Activated naive CD4-positive, alpha-beta T cell treated with anti-CD3 and anti-CD28 coated beads, Interleukin-2, amount 50 U/mL, for 72 hours (primary cell): Measurements from ENCODE around the gene FCGBP. TPM values are rescaled to one million over a fixed set of nuclear protein-coding genes. Genes with fewer than 3 reads are reported as not detected.
"Not testable (repeated sequence)": the region's sequence is repeated elsewhere in the genome, so short reads cannot be mapped to it uniquely, and the experiment has no call there.

Experiments used
- ATAC-seq, 2 donors: fragments of 150-1000 bp; cut with Tn5 transposase; 2 replicates each; pipeline ENCODE4 v1.10.0; 2021; ENCODE audit warnings: mild to moderate bottlenecking in 2 of 2, moderate library complexity in 2 of 2
- DNase-seq, 2 donors: peaks; one replicate each; pipeline ENCODE4 v3.0.0; 2021 to 2022; ENCODE audit warnings: low spot score in 2 of 2
- H3K27ac Mint-ChIP-seq, 2 donors: one replicate each; pipeline ENCODE4 v1.8.0; 2022; ENCODE audit warnings: mild to moderate bottlenecking in 2 of 2, mixed read lengths in 2 of 2
- H3K36me3 Mint-ChIP-seq, 2 donors: one replicate each; pipeline ENCODE4 v1.8.0; 2022; ENCODE audit warnings: mixed read lengths in 2 of 2
- H3K9me3 Mint-ChIP-seq, 2 donors: one replicate each; pipeline ENCODE4 v1.8.0; 2022; ENCODE audit warnings: mixed read lengths in 2 of 2
- total RNA-seq, 2 donors: library from RNA; stranded (reverse); gene quantifications; one replicate each; pipeline ENCODE4 v1.2.3, GENCODE V29; 2022

The FCGBP gene
- total RNA-seq, 2 donors from 2014 or later = 4.6 to 8.2 TPM

DNA sequence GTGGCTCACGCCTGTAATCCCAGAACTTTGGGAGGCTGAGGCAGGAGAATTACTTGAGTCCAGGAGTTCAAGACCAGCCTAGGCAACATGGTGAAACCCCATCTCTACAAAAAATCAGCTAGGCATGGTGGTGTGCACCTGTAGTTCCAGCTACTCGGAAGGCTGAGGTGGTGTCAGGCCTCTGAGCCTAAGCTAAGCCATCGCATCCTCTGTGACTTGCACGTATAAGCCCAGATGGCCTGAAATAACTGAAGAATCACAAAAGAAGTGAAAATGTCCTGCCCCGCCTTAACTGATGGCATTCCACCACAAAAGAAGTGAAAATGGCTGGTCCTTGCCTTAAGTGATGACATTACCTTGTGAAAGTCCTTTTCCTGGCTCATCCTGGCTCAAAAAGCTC is 23.5 kb upstream of the FCGBP start:
- not testable (repeated sequence) for H3K36me3 Mint-ChIP-seq
- H3K27ac Mint-ChIP-seq = peak overlapping the region; percentile 80 to 88
- DNase-seq = peak in 1 of 2 donors; percentile 41

DNA sequence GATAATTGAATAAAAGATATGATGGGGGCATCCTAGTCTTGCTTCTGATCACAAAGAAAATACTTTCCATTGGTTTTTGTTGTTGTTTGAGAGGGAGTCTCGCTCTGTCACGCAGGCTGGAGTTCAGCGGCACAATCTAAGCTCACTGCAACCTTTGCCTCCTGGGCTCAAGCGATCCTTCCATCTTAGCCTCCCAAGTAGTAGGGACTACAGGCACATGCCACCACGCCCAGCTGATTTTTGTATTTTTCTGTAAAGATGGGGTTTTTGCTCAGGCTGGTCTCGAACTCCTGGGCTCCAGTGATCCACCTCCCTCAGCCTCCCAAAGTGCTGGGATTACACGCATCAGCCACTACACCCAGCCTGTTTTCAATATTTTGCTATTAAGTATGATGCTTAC is 19.5 kb upstream of the FCGBP start:
- Mint-ChIP-seq H3K36me3 (peaks cover 0 to 32% of the 10 kb centered on the region in 2 donors), H3K9me3 (peaks cover 0 to 21% of the 10 kb centered on the region in 2 donors), H3K27ac (peak overlapping the region; percentile 57 to 82)
- ATAC-seq = peak in 1 of 2 donors; percentile 32
- DNase-seq = peak in 1 of 2 donors; percentile 26

More for the DNA sequence above, 23.5 kb upstream of the FCGBP start:
- ATAC-seq, H3K9me3 Mint-ChIP-seq: not testable (repeated sequence)

DNA sequence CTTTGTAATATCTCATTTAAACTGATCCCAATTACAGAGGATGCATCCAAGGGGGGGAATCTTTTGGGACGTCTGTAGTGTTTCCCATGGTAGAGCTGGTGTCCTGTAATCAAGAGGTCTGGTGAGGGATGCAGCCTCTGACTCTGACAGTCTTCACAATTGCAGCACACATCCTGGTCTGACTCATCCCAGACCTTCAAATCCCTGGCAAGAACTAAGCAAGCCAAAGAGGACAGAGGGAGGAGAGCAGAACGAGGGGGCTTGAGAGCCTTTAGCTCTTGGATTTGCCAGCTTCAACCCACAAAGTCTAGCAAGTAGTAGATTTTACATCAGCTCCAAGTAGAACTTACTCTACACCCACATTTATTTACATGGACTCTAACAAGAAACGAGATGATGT is 17.3 kb upstream of the FCGBP start:
- peak; percentile 30 to 61 for ATAC-seq
- Mint-ChIP-seq H3K9me3 (peaks cover 0 to 26% of the 10 kb centered on the region in 2 donors), H3K36me3 (peaks cover 0 to 49% of the 10 kb centered on the region in 2 donors), H3K27ac (peak overlapping the region; percentile 81 to 82)
- peak in 1 of 2 donors; percentile 43 for DNase-seq

DNA sequence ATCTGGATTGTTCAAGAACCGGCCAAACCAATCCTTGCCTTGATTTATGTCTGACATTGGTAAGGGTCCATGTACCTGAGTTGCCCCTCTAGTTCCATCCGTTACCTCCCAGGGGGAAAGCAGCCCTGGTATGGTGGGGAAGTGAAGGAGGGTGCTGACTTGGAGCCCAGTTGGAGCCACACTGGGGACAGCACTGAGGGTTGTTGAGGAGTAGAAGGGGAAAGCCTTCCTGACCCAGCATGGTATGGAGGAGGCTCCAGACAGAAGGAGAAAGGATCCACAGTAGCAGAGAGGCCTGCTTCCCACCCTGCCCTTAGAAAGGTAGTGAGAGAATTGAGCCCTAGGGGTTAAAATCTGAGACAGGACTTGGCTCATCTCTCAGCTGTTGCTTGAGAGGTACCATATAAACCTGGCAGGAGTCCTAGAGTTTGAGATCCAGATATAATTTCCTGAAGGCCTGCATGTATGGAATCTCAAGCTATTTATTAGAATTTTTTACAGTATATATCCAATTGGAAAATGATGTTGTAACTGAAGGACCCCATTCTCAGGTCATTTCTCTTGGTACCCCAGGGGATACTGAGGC is 16.7 kb upstream of the FCGBP start:
- peaks cover 0 to 26% of the 10 kb centered on the region in 2 donors for H3K9me3 Mint-ChIP-seq
- DNase-seq = no peak

DNA sequence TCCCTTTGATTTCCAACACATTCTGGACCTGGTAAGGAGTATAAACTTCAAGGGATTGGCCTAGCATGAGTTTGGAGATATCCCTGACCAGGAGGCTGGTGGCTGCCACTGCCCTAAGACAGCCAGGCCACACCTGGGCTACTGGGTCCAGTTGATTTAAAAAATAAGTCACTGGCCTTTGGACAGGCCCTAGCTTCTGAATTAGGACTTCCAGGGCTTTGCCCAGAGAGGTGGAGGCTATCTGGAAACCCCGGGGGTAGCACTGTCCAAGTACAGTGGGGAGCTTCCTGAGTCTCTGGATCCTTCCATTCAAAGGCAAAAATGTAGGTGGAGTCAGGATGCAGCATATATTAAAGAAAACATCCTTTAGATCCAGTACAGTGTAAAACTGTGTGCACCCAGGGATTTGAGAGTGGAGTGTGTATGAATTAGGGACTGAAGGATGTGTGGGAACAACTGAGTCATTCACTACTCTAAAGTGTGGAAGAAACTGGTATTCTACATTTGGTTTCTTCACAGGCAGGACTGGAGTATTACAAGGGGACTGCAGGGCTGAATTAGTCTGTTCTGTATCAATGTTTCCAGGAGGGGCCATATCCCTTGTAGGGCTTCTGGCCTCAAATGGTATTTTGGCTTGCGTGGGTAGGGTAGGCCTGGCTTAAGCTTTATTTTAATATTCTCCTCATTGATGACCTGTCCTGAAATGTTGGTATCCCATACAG is 14.8 kb upstream of the FCGBP start:
- Mint-ChIP-seq H3K9me3 (peaks cover 0 to 29% of the 10 kb centered on the region in 2 donors), H3K36me3 (peaks cover 2 to 54% of the 10 kb centered on the region in 2 donors), H3K27ac (peak overlapping the region in 1 of 2 donors; percentile 81)
- DNase-seq (no peak), ATAC-seq (peak; percentile 61 to 77)

More for the DNA sequence above, 16.7 kb upstream of the FCGBP start:
- Mint-ChIP-seq H3K27ac (peak overlapping the region; percentile 12 to 82), H3K36me3 (peaks cover 0 to 52% of the 10 kb centered on the region in 2 donors)
- ATAC-seq = no peak

DNA sequence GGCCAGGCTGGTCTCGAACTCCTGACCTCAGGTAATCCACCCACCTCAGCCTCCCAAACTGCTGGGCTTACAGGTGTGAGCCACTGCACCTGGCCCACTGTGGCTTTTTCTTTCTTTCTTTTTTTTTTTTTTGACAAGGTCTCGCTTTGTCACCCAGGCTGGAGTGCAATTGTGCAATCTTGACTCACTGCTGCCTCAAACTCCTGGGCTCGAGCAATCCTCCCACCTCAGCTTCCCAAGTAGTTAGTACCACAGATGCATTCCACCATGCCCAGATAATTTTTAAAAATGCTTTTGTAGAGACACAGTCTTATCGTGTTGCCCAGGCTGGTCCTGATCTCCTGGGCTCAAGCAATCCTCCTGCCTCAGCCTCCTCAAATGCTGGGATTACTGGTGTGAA is 12.1 kb upstream of the FCGBP start:
- DNase-seq (no peak), ATAC-seq (no peak)
- Mint-ChIP-seq H3K36me3 (peaks cover 5 to 46% of the 10 kb centered on the region in 2 donors), H3K9me3 (peaks cover 0 to 27% of the 10 kb centered on the region in 2 donors), H3K27ac (peak overlapping the region in 1 of 2 donors; percentile 18)

DNA sequence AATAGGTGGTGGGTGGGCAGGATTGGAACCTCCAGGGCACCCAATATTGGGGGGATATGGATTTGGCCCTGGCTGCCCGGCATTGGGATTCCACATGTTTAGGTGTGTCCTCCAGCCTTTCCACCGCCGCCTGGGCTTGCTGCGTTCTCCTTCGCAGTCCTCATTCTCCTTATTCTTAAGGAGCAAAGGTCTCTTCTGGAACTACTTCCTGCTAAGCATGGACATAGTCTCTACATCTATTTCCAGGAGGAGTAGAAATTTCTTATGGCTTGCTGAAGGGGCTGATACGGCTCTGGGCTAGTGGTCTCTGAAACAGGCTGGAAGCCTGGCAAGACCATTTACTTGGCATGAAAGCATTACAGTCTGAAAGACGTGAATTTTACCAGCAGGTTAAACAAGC is 9.2 kb upstream of the FCGBP start:
- DNase-seq = no peak
- no peak for ATAC-seq
- Mint-ChIP-seq H3K27ac (no peak overlapping the region), H3K36me3 (peaks cover 5 to 41% of the 10 kb centered on the region in 2 donors), H3K9me3 (peaks cover 4 to 28% of the 10 kb centered on the region in 2 donors)

DNA sequence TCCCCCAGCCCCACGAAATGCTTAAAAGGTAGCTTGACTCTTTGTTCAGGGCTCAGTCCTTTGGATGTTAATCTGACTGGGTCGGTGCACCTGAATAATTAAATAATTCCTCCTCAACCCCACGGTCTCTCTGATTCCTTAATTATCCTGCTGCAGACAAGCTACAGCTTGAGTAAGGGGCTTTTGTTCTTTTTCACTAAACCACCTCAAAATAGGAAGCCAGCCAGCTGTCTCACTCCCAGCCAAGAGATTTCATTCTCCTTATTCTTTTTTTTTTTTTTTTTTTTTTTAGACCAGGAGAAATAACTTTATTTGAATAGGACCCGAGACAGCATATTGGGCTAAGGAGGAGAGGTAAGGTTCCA is 7.9 kb upstream of the FCGBP start:
- Mint-ChIP-seq H3K36me3 (peaks cover 5 to 30% of the 10 kb centered on the region in 2 donors), H3K9me3 (peaks cover 4 to 24% of the 10 kb centered on the region in 2 donors), H3K27ac (peak overlapping the region; percentile 39 to 78)
- no peak for DNase-seq
- no peak for ATAC-seq

DNA sequence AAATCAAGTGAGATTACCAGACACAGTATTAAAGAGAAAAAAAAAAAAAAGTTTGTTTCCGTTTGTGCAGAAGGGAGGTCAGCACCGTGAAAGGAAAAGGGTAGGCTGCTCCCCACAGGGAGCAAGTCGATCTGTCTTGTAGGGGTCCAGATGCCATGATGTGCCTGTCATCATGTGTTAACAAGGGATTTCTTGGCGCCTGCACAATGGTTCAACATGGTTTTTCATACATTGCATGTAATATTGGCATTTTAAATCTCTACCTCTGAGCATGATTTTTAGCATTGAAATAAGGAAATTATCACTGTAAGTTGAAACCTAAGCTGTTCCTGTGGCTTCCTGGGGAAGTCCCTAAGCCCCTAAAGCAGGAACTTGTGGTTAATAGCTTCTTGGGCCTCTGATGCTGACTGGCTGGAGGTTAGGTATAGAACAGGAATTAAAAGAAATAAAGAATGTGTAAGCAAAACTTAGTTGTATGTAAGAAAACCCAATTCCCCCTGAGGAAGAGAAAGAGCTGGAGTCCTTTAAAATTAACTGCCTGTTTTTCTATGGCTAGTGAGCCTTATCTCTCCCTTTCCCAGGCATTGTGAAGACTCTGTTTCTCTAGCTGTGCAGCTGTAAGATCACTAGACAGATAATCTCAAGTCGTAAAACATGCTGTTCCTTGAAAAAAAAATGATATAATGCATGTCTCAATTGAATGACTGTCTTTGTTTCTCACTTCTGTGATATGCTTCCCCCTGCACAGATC is 7.4 kb upstream of the FCGBP start:
- DNase-seq (no peak), ATAC-seq (peak; percentile 72 to 76)
- H3K36me3 Mint-ChIP-seq = peaks cover 5 to 27% of the 10 kb centered on the region in 2 donors
- peaks cover 4 to 24% of the 10 kb centered on the region in 2 donors for H3K9me3 Mint-ChIP-seq
- H3K27ac Mint-ChIP-seq = peak overlapping the region; percentile 24 to 78

DNA sequence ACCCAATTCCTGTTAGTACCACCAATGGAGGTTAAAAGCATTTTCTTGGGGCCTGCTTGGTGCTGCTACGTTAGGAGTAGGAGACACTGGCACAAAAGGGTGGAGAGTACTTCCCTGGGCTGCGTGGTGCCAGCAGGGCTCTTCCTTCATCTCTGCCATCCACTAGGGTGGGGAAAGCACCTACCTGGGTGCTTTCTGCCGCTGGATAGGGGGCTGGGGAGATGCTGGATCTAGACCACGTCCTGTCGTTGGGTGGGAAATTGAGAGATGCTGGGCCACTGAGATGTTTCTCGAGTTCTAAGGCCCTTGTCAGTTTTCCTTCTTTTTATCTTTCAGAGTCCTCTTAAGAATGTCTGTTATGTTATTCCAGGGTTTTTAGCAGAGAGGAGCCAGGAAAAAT is 6.7 kb upstream of the FCGBP start:
- DNase-seq (no peak), ATAC-seq (no peak)
- Mint-ChIP-seq H3K27ac (peak overlapping the region in 1 of 2 donors; percentile 78), H3K9me3 (peaks cover 4 to 24% of the 10 kb centered on the region in 2 donors), H3K36me3 (peaks cover 5 to 24% of the 10 kb centered on the region in 2 donors)

DNA sequence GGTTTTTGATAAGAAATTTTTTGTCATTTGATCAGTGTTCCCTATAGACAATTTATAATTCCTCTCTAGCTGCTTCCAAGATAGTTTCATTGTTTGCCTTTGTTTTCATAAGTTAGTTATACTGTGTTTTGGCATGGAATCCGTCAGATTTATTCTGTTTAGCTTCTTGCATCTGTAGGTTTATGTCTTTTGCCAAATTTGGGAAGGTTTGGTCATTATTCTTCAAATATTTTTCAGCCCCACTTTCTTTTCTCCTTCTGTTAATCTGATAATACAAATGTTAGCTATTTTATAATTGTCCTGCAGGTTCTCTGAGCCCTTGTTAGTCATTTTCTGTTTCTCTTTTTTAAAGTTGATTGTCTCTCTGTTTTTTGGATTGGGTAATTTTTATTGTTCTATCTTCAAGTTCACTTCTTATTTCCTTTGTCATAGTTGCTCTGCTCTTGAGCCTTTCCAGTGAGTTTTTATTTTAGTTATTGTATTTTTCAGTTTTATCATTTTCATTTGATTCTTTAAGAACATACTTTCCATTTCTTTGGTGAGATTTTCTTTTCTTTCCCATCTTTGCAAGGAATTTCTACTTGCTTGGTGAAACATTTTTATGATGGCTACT is 5.9 kb upstream of the FCGBP start:
- peaks cover 4 to 24% of the 10 kb centered on the region in 2 donors for H3K9me3 Mint-ChIP-seq
- H3K27ac Mint-ChIP-seq = peak overlapping the region in 1 of 2 donors; percentile 78
- no peak for ATAC-seq
- H3K36me3 Mint-ChIP-seq = peaks cover 5 to 24% of the 10 kb centered on the region in 2 donors
- no peak for DNase-seq

DNA sequence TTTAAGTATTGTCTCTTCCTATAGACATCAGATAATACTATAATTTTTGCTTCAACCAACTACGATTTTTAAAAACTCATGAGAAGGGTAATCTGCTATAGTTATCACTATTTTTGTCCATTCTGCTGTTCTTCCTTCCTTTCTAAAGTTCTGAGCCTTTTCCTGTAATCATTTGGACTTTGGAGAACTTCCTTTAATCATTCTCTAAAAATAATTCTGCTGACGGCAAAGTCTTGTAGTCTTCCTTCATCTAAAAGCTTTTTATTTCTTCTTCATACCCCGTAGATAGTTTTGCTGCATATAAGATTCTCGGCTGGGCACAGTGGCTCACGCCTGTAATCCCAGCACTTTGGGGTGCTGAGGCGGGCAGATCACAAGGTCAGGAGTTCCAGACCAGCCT is 5.1 kb upstream of the FCGBP start:
- Mint-ChIP-seq H3K36me3 (peaks cover 5 to 24% of the 10 kb centered on the region in 2 donors), H3K27ac (no peak overlapping the region), H3K9me3 (peaks cover 4 to 24% of the 10 kb centered on the region in 2 donors)
- no peak for ATAC-seq
- no peak for DNase-seq

DNA sequence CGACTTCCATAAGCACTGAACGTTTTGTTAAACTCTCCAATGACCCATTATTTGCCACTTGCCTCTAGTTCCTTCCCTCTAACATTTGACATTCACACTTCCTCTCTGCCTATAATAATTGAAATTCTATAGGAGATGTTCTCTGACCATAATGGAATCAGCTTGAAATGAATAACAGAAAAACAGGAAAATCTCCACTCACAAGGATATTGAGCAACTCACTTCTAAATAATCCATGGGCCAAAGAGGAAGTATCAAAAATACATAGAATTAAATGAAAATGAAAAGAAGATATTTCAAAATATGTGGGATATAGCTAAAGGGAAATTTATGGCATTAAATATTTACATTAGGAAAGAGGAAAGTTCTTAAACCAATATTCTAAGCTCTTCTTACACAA is 3.4 kb upstream of the FCGBP start:
- Mint-ChIP-seq H3K27ac (no peak overlapping the region), H3K9me3 (peaks cover 4 to 19% of the 10 kb centered on the region in 2 donors), H3K36me3 (peaks cover 0 to 19% of the 10 kb centered on the region in 2 donors)
- no peak for ATAC-seq
- no peak for DNase-seq

DNA sequence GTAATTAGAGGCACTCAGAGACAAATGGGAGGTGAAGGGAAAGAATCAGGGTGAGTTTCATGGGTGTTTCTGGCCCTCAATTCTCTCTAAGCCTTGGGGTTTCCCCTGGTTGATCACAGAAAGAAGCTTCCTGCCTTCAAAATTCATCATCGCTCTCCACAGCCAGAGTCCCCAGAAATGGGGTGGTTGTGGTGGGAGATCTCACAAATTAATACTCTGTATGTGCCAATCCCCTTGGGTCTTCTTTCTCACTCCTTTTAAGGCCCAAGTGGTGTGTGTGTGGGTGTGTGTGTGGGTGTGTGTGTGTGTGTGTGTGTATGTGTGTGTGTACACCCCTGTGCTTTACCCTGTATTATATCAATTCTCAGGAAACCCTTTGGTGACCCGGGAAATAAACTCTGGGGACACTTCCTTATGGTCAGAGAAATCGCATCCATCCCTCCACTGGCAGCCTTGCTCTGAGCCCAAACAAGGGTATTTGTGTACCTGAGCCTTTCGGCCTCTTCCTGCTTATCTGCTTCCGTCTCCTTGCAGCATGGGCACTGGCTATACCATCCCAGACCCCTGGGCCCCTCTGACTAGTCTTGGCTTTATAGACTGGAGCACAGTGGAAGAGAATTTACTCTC is 2.8 kb upstream of the FCGBP start:
- peak; percentile 77 to 88 for ATAC-seq
- Mint-ChIP-seq H3K9me3 (peaks cover 4 to 19% of the 10 kb centered on the region in 2 donors), H3K36me3 (peaks cover 0 to 19% of the 10 kb centered on the region in 2 donors), H3K27ac (peak overlapping the region; percentile 31 to 80)
- DNase-seq = no peak

DNA sequence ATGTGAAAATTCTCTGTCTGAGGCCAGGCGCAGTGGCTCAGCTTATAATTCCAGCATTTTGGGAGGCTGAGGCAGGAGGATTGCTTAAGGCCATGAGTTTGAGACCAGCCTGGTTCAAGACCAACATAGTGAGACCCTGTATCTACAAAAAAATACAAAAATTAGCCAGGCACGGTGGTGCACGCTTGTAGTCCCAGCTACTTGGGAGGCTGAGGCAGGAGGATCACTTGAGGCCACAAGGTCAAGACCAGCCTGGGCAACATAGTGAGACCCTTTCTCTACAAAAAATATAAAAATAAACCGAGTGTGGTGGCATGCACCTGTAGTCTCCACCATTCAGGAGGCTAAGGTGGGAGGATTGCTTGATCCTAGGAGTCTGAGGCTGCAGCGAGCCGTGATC is 2.2 kb upstream of the FCGBP start:
- ATAC-seq (no peak), DNase-seq (no peak)
- peak overlapping the region; percentile 31 to 80 for H3K27ac Mint-ChIP-seq
- H3K9me3 Mint-ChIP-seq = peaks cover 4 to 19% of the 10 kb centered on the region in 2 donors
- peaks cover 0 to 19% of the 10 kb centered on the region in 2 donors for H3K36me3 Mint-ChIP-seq

DNA sequence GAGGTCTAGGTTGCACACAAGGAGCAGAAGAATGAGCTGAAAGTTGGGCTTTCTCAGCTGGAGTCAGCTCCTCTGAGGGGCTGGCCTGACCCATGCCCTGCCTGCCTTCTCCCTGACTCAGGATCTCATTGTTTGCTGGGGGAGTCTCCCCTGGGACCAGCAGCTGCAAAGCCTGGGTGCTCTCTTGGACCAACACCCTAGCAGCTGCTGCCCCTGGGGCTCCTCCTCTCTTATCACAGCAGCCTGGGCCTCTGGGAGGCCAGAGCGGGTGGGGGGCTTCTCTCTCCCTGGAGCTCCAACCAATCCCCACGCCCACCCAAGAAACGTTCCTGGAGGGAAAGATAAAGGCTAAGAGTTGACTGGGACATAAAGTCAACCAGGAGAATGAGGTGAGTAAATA is 1.6 kb upstream of the FCGBP start:
- peak overlapping the region; percentile 47 to 80 for H3K27ac Mint-ChIP-seq
- ATAC-seq (no peak), DNase-seq (no peak)
- peaks cover 0 to 16% of the 10 kb centered on the region in 2 donors for H3K36me3 Mint-ChIP-seq
- H3K9me3 Mint-ChIP-seq = peaks cover 4 to 18% of the 10 kb centered on the region in 2 donors
